ENCODE data around the gene CD46. TPM values are rescaled to one million over a fixed set of nuclear protein-coding genes. Genes with fewer than 3 reads are reported as not detected.

The CD46 gene
- total and polyA plus RNA-seq, 10 of the 15 experiments (the other 5 are each of a cell fraction or from before 2014, with no cell fraction given), result 61.1 to 198 (median 81.4) TPM

- H3K9ac ChIP-seq (ENCODE audit: control insufficient read depth, insufficient read depth, low read length), result no peak overlapping the region
- ChIA-PET CTCF (interaction anchor here (0.6 to 3.7 kb wide), 7 partner anchors 22 to 198 kb away, joined by 3 to 45 read pairs (median 3); no protein-coding TSS in a partner anchor), SMC1A (ENCODE audit: uncharacterized antibody, unreplicated experiment) (interaction anchor here (2.1 to 4.7 kb wide), 2 partner anchors 13 to 23 kb away, joined by 10 to 25 read pairs; no protein-coding TSS in a partner anchor), RAD21 (ENCODE audit: unreplicated experiment) (interaction anchor here (0.9 to 1.8 kb wide), 2 partner anchors 23 to 76 kb away, joined by 3 to 6 read pairs; no protein-coding TSS in a partner anchor), POLR2A (interaction anchor here (1.4 kb wide), 1 partner anchor 26 kb away, joined by 4 read pairs; no protein-coding TSS in a partner anchor)
- peaks cover 8 to 10% of the 10 kb centered on the region in 2 experiments; a peak in 3 of 4 replicates for H3K36me3 ChIP-seq (ENCODE audit: control insufficient read depth in 2 of 2, insufficient read depth in 2 of 2, low read length in 1 of 2)
- H4K20me1 ChIP-seq (ENCODE audit: control insufficient read depth, insufficient read depth), result no peaks in the 10 kb centered on the region
- no peaks in the 10 kb centered on the region for H3K79me2 ChIP-seq (ENCODE audit: control insufficient read depth, insufficient read depth, low read length)
- no peak for DNase-seq (ENCODE audit: low read depth, low spot score)
- no peak overlapping the region for H3K4me2 ChIP-seq (ENCODE audit: control insufficient read depth, insufficient read depth)
- H3K4me3 ChIP-seq, result no peak overlapping the region
- intact Hi-C loops (cut with micrococcal nuclease; ENCODE audit: unreplicated experiment), result loop anchor here (5.0 to 10.0 kb wide), 2 partner anchors 103 to 225 kb away; no protein-coding TSS in a partner anchor
- BruUV-seq (replicated peaks), result no TSS peak
- H3K27ac ChIP-seq (ENCODE audit: control insufficient read depth, insufficient read depth), result no peak overlapping the region
- WGBS (ENCODE audit: insufficient coverage, insufficient replicate concordance, low lambda C conversion rate, missing lambda C conversion rate), result 63% methylated on average over 6 of the region's 6 CpGs
- ATAC-seq, result peak; percentile 4
- no peak for FAIRE-seq
- no peaks in the 10 kb centered on the region for H3K27me3 ChIP-seq (replicated peaks in 1 of 2; ENCODE audit: control insufficient read depth in 2 of 2, insufficient read depth in 2 of 2, low read length in 1 of 2)
- TF ChIP-seq E2F8 (IDR thresholded peaks at IDR 0.05; ENCODE audit: low read depth, partially characterized antibody) (peak; percentile 43), POLR2AphosphoS5 (IDR thresholded peaks at IDR 0.05; ENCODE audit: low read length) (peak; percentile 37; the same call in 1 of the 2 replicates), ZNF622 (IDR thresholded peaks at IDR 0.05) (no peak), POLR2AphosphoS2 (IDR thresholded peaks at IDR 0.05; ENCODE audit: low read depth, low read length) (peak; percentile 74), POLR2A (IDR thresholded peaks at IDR 0.05; ENCODE audit: low read depth, low read length) (peak; percentile 35; the same call in 1 of the 2 replicates), PAX5 (IDR thresholded peaks at IDR 0.05; ENCODE audit: borderline replicate concordance, low read depth, low read length) (peak; percentile 21; the same call in 1 of the 2 replicates)
- H2AFZ ChIP-seq (ENCODE audit: control insufficient read depth, low read depth, low read length), result no peak overlapping the region
- H3K4me1 ChIP-seq (ENCODE audit: control insufficient read depth, insufficient read depth, low read length), result peaks cover 15% of the 10 kb centered on the region
- in situ Hi-C loops (cut with MboI), result no loop called here
- H3K9me3 ChIP-seq (replicated peaks; ENCODE audit: control insufficient read depth, insufficient read depth, low read length), result no peaks in the 10 kb centered on the region
These were observed 48.3 kb downstream of the CD46 start for GRCh38 chr1:207799989-207800648.
